ENCODE measurements around the gene SRC.
A peak's percentile ranks its signal among the peaks of the same experiment; 100 is the strongest.

Gene SRC

GRCh38 chr20:37348792-37349516 is 3.0 kb downstream of the SRC start:
- Histone ChIP-seq H3K9me3 (ENCODE audit: low read depth, low read length) (no peaks in the 10 kb centered on the region), H3K27ac (no peak overlapping the region), H3K9ac (ENCODE audit: insufficient read length) (no peak overlapping the region), H3K36me3 (ENCODE audit: insufficient read depth, low read length) (no peaks in the 10 kb centered on the region), H3K4me3 (no peak overlapping the region)
- no peak for DNase-seq (ENCODE audit: low read depth, low spot score)
- TF ChIP-seq EZH2 (IDR thresholded peaks at IDR 0.05) = no peak
- no peak for TF ChIP-seq POLR2AphosphoS5 (IDR thresholded peaks at IDR 0.05; ENCODE audit: borderline replicate concordance, low read depth, low read length)
- no peak for TF ChIP-seq FOXP2 (optimal IDR thresholded peaks at IDR 0.05; ENCODE audit: control extremely low read depth, extremely low read length, insufficient read depth)

GRCh38 chr20:37349517-37350491 is 3.9 kb downstream of the SRC start:
- Histone ChIP-seq H3K9ac (ENCODE audit: insufficient read length) (no peak overlapping the region), H3K4me3 (no peak overlapping the region), H3K36me3 (ENCODE audit: insufficient read depth, low read length) (no peaks in the 10 kb centered on the region), H3K9me3 (ENCODE audit: low read depth, low read length) (no peaks in the 10 kb centered on the region), H3K27ac (no peak overlapping the region)
- TF ChIP-seq EZH2 (IDR thresholded peaks at IDR 0.05) (no peak), POLR2AphosphoS5 (IDR thresholded peaks at IDR 0.05; ENCODE audit: borderline replicate concordance, low read depth, low read length) (no peak), FOXP2 (optimal IDR thresholded peaks at IDR 0.05; ENCODE audit: control extremely low read depth, extremely low read length, insufficient read depth) (no peak)
- peak; percentile 14 for DNase-seq (ENCODE audit: low read depth, low spot score)

- Histone ChIP-seq H3K27ac (no peak overlapping the region), H3K4me3 (no peak overlapping the region), H3K9me3 (ENCODE audit: low read depth, low read length) (no peaks in the 10 kb centered on the region), H3K36me3 (ENCODE audit: insufficient read depth, low read length) (no peaks in the 10 kb centered on the region), H3K9ac (ENCODE audit: insufficient read length) (no peak overlapping the region)
- DNase-seq (ENCODE audit: low read depth, low spot score) = no peak
- TF ChIP-seq FOXP2 (optimal IDR thresholded peaks at IDR 0.05; ENCODE audit: control extremely low read depth, extremely low read length, insufficient read depth) = no peak
- no peak for TF ChIP-seq EZH2 (IDR thresholded peaks at IDR 0.05)
- no peak for TF ChIP-seq POLR2AphosphoS5 (IDR thresholded peaks at IDR 0.05; ENCODE audit: borderline replicate concordance, low read depth, low read length)
These were observed 5.0 kb downstream of the SRC start for GRCh38 chr20:37350649-37351574.

GRCh38 chr20:37351689-37352607 is 6.0 kb downstream of the SRC start:
- DNase-seq (ENCODE audit: low read depth, low spot score) = no peak
- TF ChIP-seq EZH2 (IDR thresholded peaks at IDR 0.05) = no peak
- TF ChIP-seq FOXP2 (optimal IDR thresholded peaks at IDR 0.05; ENCODE audit: control extremely low read depth, extremely low read length, insufficient read depth) = no peak
- no peak for TF ChIP-seq POLR2AphosphoS5 (IDR thresholded peaks at IDR 0.05; ENCODE audit: borderline replicate concordance, low read depth, low read length)
- H3K9me3 ChIP-seq (ENCODE audit: low read depth, low read length) = no peaks in the 10 kb centered on the region
- no peaks in the 10 kb centered on the region for H3K36me3 ChIP-seq (ENCODE audit: insufficient read depth, low read length)
- no peak overlapping the region for H3K4me3 ChIP-seq
- no peak overlapping the region for H3K9ac ChIP-seq (ENCODE audit: insufficient read length)
- no peak overlapping the region for H3K27ac ChIP-seq

GRCh38 chr20:37352608-37352980 is 6.7 kb downstream of the SRC start:
- TF ChIP-seq POLR2AphosphoS5 (IDR thresholded peaks at IDR 0.05; ENCODE audit: borderline replicate concordance, low read depth, low read length) (no peak), FOXP2 (optimal IDR thresholded peaks at IDR 0.05; ENCODE audit: control extremely low read depth, extremely low read length, insufficient read depth) (no peak), EZH2 (IDR thresholded peaks at IDR 0.05) (no peak)
- Histone ChIP-seq H3K9me3 (ENCODE audit: low read depth, low read length) (no peaks in the 10 kb centered on the region), H3K36me3 (ENCODE audit: insufficient read depth, low read length) (no peaks in the 10 kb centered on the region), H3K27ac (no peak overlapping the region), H3K9ac (ENCODE audit: insufficient read length) (no peak overlapping the region), H3K4me3 (no peak overlapping the region)
- DNase-seq (ENCODE audit: low read depth, low spot score) = no peak

GRCh38 chr20:37353285-37353849 is 7.4 kb downstream of the SRC start:
- Histone ChIP-seq H3K4me3 (no peak overlapping the region), H3K9ac (ENCODE audit: insufficient read length) (no peak overlapping the region), H3K36me3 (ENCODE audit: insufficient read depth, low read length) (no peaks in the 10 kb centered on the region), H3K9me3 (ENCODE audit: low read depth, low read length) (no peaks in the 10 kb centered on the region), H3K27ac (no peak overlapping the region)
- TF ChIP-seq FOXP2 (optimal IDR thresholded peaks at IDR 0.05; ENCODE audit: control extremely low read depth, extremely low read length, insufficient read depth) = no peak
- TF ChIP-seq EZH2 (IDR thresholded peaks at IDR 0.05) = no peak
- no peak for TF ChIP-seq POLR2AphosphoS5 (IDR thresholded peaks at IDR 0.05; ENCODE audit: borderline replicate concordance, low read depth, low read length)
- no peak for DNase-seq (ENCODE audit: low read depth, low spot score)
